SKM-1 (cell line): Measurements from ENCODE around the gene CAMTA2.
A peak's percentile ranks its signal among the peaks of the same experiment; 100 is the strongest.

Experiments used
- DNase-seq: peaks from one replicate; lab custom pipeline; 2025; ENCODE audit not compliant: unreplicated experiment; lab: John Stamatoyannopoulos, UW

CAMTA2 gene

DNA sequence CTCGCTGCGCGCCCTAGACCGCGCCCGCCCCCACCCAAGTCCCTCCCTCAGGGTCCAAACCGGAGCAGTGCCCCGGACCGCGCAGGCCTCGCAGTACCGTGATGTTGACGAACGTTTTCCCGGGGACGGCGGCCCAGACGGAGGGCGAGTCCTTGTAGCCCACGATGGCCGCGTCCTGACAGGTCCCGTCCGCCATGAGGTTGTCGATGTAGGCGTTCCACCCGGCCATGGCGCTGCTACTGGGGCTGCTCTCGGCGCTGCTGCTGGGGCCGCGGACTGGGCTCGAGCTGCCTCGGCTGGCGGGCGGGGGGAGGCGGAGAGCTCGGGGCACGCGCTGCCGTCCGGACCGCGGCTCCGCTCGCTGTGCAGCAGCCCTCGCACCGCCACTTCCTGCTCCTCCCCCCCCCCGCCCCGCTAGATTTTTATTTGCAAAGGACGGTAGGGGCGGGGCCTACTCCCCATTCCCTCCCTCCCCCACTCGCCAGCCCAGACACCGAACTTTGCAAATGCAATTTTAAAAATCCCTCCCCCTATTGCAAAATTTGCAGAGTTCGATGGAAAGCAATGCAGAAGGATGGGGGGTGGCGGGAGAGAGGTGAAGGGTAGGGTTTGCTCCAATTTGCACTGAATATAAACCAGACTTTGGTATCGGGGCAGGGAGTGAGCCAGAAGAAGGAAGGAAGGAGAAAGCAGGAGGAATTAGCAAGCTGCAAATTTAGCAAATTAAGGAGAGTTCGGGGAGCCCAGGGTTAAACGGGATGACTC lies 39.1 kb downstream of the CAMTA2 start, which contains the start of gene PFN1:
PFN1 (minus strand) TSS at position 365 of the 765 bp plus-strand sequence; CDS start at position 229, 136 bp downstream.
- DNase-seq, result peak; percentile 70

DNA sequence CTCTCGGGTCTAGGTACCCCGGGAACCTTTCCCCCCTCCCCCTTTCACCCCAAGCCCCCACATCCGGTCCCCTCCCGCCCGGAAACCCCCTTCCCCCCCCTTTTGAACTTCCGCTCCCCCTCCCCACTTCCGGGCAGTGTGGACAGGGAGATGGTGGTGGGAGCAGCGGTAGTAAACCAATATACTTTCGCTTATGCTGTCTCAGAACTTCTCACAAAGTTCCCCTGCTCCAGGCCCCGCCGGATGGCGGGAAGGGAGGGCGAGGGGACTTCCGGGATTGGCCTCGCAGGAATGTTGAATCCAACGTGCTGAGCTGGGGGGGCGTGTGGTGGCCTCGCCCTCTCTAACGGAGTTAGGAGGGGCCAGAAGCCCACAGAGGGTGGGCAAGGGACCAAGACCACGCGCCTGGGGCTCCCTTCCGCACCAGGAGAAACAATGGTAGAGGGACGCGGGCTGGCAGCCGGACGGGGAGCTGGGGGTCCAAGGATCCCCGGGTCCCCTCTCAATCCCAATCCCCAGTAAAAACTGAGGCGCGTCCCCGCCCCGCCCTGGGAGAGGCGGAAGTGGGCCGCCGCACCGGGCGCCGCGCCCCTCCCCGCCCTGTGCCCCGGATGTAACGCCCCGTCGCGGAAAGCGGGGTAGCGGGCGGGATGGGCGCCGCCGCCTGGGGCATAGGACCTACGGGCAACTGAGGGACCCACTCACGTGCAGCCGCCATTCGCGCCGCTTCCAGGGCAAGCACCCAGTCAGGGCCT lies 39.9 kb downstream of the CAMTA2 start:
- no peak for DNase-seq

DNA sequence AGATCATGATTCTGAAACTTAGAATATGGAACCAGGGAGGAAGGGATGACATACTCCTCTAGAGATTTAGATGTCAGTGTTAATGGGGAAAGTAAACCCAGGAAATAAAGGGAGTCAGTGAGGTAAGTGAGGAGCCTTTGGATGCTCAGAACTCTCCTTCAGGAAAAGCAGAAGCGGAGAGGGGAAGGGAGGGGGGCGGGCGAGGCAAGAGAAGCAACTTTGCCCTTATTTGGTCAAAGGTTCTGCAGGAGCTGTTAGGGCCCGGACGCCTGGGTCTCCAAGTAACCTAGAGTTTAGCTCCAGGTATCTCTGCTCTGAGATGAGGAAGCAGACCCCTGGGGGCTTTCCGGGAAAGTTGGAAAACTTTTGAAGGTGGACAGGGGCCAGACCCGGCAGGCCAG lies 40.5 kb downstream of the CAMTA2 start:
- no peak for DNase-seq

DNA sequence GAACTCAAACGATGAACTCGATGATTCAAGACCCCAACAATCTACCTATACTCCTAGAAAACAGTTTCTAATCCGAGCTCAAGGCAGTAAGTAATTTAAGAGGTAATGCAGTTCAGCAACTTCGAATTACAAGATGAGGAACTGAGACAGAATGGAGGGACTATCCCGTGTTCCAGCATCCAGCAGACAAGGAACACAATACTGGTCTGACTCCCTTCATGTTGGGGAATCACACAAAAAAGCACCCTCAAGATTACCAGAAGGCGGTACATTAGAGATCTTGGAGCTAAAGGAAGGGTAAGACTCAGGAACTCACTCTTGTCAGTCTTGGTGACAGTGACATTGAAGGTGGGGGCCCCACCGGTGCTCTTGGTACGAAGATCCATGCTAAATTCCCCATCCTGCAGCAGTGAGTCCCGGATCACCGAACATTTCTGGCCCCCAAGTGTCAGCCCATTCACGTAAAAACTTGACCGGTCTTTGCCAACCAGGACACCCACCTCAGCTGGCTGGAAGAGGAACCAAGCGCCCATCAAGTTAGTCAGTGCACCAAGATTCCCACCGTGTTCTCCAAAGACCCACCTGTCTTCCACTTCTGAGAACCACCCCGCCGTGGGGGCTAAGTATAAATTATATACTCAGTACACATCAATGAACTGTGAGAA lies 41.0 kb downstream of the CAMTA2 start:
- DNase-seq, result no peak

DNA sequence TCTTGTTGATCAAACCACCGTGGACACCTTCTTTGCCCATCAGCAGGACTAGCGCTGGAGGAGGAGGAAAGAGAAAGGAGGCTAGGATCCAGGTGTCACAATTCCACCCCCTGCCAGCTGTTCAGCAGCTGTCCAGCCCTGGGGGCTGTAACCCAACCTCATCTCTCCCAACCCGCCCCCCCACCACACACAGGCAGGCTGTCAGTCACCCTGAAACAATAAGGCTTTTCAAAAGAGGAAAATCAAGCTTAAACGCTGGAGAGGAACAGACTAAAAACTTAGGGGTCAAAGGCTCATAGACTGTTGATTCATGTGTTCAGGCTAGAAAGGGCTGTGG lies 41.6 kb downstream of the CAMTA2 start:
- no peak for DNase-seq

DNA sequence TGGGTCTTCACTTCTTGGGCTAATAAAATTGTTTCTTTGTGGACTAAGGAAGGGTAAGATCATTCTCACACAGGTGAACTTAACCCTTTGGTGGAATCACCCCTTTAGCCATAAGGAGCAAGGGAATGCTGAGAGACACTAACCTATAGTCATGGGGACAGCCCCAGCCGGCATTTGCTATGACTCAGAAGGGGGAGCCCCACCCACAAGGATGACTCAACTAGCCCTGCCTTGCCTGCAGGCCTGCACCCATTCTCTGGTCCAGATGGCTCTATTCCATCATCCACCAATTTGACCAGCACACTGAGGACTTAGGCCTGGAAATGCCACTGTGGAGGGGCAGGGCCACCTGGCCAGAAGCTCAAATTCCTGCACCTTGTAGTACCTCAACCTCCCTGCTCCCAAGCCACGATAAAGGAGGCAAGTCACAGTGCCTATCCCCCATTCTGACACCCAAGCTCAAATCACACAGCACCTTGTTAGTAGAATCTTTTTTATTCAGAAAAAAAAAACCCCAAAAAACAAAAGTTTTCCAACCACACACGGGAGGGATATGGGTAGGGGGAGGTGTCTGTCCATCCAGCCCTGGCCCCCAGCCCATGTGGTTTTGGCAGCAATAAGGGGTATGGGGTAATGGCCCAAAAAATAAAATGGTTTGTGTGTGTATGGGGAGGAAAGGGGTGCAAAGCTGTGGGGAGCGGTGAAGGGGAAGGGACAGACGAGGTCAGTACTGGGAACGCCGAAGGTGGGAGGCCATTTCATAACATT lies 42.1 kb downstream of the CAMTA2 start:
- DNase-seq, result no peak

DNA sequence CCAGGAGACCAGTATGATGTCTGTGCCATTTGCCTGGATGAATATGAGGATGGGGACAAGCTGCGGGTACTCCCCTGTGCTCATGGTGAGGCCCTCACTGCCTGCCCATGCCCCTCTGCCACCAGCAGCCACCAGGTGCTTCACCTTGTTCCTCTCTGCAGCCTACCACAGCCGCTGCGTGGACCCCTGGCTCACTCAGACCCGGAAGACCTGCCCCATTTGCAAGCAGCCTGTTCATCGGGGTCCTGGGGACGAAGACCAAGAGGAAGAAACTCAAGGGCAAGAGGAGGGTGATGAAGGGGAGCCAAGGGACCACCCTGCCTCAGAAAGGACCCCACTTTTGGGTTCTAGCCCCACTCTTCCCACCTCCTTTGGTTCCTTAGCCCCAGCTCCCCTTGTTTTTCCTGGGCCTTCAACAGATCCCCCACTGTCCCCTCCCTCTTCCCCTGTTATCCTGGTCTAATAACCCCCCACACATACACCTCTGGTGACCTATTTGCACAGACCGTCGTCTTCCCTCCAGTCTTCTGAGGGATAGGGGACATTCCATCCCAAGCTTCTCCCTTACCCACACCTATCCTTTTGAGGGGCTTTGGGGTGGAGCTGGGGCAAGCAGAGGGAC lies 42.8 kb downstream of the CAMTA2 start:
- no peak for DNase-seq

DNA sequence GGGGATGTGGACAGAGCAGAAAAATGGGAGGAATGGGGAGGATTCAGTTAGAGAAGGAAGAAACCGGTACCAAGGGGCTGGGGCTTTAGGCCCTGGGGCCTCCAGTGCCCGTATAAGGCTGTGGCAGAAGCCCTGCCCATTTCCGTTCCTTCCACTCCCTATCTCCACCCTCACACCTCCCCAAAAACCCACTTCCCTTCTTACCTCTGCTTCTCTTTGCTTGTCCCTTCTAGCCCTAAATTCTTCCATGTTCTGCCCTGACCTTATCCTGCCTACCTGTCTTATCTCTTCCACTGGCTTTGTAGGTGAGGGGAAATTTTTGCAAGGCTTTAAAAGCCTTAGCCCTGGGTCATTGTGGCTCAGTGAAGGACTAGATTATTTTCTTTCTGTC lies 43.3 kb downstream of the CAMTA2 start:
- DNase-seq, result no peak

DNA sequence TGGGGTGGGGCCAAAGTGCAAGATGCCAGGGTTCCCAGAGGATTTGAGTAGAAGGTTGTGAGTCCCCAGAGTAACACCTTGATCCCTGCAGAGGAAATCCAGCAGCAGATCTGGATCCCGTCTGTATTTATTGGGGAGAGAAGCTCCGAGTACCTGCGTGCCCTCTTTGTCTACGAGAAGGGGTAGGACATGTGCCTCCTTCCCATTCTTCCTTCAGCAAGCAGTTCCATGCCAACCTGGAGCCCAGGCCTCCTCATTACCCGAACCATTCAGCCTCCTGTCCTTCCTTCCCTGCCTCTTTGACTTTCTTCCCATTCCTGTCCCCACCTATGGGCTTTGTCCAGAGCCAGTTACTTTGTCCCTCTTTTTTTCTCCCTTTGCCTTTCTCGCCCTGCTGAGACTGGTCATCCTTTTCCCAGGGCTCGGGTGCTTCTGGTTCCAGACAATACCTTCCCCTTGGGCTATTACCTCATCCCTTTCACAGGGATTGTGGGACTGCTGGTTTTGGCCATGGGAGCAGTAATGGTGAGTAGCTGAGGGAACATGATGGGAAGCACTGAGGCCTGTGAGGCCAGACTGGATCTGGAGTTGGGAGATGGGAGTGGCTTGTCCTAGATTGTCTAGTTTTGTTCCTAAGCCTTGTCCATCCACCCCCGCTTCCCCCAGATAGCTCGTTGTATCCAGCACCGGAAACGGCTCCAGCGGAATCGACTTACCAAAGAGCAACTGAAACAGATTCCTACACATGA lies 44.5 kb downstream of the CAMTA2 start:
- DNase-seq, result no peak

DNA sequence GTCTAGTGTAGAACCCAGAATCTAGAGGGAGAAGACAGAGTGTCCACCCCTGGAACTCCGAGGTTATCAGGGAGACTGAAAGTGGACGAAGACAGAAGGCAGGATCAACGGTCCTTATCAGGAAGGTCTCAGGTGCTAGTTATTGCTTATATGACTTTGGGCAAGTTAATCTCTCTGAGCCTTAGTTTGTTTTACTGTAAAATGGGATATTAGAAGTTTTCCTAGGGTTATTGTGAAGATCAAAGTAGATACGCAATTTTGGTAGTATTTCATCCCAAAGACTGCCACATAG lies 46.2 kb downstream of the CAMTA2 start:
- DNase-seq, result no peak

DNA sequence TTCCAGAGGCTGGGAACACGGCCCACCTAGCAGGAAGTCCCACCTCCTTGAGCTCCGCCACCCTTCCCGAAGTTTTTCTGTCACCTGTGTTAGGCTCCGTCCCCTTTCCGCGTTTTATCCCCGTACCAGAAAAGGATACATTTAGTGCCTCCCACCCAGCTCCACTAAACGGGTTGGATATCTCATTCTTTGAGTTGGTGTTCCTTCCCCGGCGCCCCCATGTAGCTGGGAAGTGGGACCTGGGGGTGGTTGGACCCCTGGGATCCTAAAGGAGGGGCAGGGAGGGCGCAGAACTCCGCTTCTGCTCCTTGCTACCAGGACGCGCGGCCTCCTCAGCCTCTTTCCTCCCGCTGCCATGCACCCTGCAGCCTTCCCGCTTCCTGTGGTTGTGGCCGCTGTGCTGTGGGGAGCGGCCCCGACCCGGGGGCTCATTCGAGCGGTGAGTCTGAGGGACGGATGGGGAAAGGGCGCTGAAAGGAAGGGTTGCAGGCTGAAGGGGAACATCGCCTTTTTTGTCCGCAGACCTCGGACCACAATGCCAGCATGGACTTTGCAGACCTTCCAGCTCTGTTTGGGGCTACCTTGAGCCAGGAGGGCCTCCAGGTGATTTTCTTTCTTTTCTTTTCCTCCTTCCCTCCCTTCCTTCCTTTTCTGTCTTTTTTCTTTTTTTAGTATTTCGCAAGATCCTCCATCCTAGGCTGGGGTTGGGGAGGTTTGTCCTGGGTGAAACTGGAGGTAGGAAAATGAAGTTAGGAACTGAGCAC lies 46.7 kb downstream of the CAMTA2 start:
- DNase-seq, result no peak

DNA sequence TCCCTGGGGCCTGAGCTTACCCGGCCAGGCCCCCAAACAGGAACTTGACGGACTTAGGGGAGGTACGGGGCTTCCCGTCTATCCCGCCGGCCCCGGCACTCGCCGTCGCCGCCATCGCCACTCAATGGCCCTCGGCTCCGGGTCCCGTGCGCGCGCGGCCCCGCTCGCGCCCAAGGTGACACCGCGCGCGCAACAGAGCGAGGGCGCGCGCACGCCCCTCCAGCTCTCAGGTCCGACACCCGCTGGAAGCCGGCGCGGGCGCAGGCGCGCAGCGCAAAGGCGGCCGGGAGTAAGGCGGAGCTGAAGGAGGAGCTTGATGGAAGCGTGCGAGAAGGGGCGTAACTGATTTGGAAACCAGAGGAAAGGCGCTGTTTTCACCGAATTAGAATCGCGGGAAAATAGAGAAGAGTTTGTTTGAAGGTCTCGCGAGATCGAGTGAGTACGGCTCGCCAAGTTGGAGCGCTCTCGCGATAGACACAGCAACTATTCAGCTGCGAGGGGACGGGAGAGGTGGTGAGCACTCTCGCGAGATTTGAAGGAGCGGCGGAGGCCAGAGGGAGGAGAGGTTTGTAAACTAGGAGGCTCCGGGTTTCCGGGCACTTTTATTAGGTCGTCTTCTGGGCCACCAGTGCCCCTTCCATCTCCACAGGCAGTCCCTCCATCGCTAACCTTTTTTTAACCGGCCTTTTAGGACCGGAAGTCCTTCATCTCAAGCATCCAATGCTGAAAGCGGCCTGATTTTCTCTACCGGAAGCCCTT lies 47.5 kb downstream of the CAMTA2 start, which contains the start of the genes RNF167 and SLC25A11:
RNF167 (plus strand) TSS at position 473 of the 759 bp plus-strand sequence. CDS start 642 bp downstream, outside the sequence.
SLC25A11 (minus strand) TSS at position 251 of the 759 bp plus-strand sequence; CDS start at position 115, 136 bp downstream.
- peak; percentile 90 for DNase-seq

DNA sequence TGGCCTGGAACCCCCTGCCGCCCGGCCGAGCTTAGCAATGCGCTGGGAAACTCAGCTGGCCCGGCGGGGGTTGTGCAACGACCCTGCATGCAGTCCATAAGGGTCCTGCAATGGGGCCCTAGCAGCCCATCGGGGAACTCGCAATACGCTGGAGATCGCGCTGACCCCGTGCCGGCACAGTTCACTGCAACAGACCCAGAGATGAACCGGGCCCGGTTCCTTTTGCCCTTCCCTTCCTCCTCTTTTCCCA lies 48.0 kb downstream of the CAMTA2 start:
- no peak for DNase-seq

DNA sequence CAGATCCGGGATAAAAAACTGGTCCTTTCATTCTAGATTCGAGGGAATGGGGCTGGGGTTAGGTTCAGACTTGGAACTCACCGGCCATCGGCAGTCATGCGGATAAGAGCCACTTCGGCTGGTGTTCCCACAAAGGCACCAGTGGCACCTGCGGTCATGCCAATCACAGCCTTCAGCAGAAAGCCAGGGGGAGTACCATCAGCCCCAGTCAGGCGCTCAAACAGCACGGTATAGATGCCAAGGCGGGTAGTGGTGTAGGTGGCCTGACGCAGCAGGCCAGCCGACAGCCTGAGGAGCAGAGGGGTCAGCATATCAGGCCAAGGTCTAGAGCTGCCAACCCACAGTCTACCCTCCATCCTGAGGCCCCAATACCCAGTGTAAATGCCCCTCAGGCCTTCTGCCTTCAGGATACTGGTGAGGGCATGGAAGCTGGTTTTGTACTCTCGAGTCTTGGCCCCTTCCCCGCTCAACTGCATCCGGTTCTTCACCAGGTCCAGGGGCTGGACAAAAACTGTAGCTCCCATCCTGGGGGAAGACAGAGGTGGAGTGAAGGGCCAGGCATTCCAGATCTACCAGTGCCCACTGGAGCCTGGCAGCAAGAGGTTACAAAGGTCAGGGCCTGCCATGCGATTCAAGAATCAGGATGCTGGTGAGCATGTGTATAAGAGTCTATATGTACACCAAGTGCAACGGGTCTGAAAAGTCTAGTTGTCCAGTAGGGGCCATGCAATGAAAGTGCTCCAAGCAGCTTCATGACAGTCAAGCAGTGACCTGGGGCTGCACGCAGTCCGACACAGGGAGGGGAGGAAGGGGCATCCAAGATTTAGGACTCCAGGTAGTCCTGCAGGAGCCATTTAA lies 48.6 kb downstream of the CAMTA2 start:
- no peak for DNase-seq

DNA sequence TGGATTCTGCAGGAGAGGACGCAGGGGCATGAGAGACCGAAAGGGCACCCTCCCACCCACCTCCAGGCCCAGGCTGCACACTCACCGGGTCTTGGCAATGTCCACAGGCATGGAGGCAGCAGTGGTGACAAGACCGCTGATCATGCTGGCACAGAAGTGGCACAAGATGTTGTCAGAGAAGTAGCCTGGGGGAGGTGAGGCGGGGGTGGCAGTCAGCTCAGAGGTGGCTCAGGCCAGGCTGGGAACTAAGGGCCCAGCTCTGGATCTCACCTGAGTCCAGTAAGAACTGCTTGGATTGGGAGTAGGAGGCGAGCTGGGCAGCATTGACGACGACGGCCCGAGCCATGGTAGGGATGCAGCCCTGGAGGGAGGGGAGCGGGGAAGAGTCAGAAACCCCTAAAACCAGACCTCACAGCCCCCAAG lies 49.4 kb downstream of the CAMTA2 start:
- DNase-seq, result no peak

DNA sequence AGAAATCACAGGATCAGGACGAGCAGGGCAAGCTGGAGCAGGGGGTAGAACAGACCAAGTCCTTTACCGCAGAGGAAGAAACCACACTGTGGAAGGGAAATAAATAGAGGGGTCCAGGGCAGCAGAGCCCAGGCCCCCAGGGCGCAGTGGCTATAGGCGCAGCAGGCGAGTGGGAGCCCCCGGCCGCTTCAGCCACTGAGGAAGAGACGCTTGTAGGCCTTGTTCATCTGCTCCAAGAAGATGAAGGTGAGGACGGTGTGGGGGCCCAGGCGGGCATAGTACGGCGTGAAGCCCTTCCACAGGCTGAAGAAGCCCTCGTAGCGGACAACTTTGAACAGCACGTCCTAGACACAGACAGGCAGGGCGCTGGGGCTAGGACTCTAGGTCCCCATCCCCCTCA lies 49.9 kb downstream of the CAMTA2 start:
- DNase-seq, result no peak

DNA sequence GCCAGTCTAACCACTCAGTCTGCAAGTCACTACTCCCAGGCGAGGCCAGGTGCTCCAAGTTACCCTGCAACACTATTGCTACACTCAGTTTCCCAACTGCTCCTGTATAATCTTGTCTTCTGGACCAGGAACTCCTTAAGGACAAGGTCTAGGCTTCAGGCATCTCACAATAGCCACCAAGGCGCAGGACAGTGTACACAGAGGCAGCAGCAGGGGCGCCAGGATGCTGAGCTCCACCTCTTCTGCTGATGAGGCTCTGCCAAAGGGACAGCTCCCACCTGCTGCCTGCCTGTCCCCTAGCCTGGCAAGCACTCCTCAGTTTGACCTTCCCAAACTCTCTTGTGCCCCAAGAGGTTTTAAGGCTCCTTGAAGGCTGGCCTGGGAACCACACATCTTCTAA lies 51.0 kb downstream of the CAMTA2 start:
- DNase-seq, result no peak

DNA sequence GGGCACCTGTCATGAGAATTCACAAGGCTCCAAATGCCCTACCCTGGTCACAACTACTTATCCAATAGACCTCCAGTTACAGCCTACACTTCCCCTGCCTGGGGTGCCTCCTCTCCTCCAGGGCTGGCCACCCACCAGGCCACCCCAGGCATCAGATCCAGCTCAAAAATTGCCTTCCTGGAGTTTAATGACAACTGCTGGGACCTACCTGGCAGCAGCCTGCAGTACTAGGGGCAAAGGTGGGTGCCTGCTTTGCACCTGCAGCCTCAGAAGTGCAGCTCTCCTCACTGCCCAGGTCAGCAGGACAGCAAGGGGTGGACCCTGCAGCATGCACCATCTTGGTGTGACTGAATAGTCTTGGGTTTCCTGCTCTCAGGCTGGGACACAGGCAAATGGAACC lies 51.8 kb downstream of the CAMTA2 start:
- DNase-seq, result no peak
